Effector memory CD4-positive, alpha-beta T cell (primary cell): ENCODE results near the gene WNT10A.

Experiments used
- DNase-seq, 3 donors: peaks; one replicate each; pipeline ENCODE4 v3.0.0-alpha.2; 2020
- H3K27ac ChIP-seq: 2 replicates; pipeline ENCODE4 v1.7.0; 2013; ENCODE audit warnings: mild to moderate bottlenecking, low read length, moderate library complexity; ENCODE audit not compliant: insufficient read depth, poor library complexity, severe bottlenecking
- H3K27me3 ChIP-seq: replicated peaks from 2 replicates; pipeline ENCODE4 v1.7.0; 2013; ENCODE audit warnings: mild to moderate bottlenecking, low read length; ENCODE audit not compliant: insufficient read depth, control insufficient read depth, poor library complexity, severe bottlenecking
- H3K36me3 ChIP-seq: 2 replicates; pipeline ENCODE4 v1.7.0; 2013; ENCODE audit warnings: mild to moderate bottlenecking, low read length, moderate library complexity; ENCODE audit not compliant: control insufficient read depth, insufficient read depth
- H3K4me1 ChIP-seq: 2 replicates; pipeline ENCODE4 v1.7.0; 2013; ENCODE audit warnings: low read length, mild to moderate bottlenecking; ENCODE audit not compliant: control insufficient read depth, insufficient read depth, poor library complexity, severe bottlenecking
- H3K4me3 ChIP-seq: 2 replicates; pipeline ENCODE4 v1.7.0; 2013; ENCODE audit warnings: low read length, low read depth, mild to moderate bottlenecking; ENCODE audit not compliant: insufficient read depth, poor library complexity, severe bottlenecking
- H3K9me3 ChIP-seq: 2 replicates; pipeline ENCODE4 v1.7.0; 2013; ENCODE audit warnings: mild to moderate bottlenecking, low read length, moderate library complexity; ENCODE audit not compliant: control insufficient read depth

The WNT10A gene

DNA sequence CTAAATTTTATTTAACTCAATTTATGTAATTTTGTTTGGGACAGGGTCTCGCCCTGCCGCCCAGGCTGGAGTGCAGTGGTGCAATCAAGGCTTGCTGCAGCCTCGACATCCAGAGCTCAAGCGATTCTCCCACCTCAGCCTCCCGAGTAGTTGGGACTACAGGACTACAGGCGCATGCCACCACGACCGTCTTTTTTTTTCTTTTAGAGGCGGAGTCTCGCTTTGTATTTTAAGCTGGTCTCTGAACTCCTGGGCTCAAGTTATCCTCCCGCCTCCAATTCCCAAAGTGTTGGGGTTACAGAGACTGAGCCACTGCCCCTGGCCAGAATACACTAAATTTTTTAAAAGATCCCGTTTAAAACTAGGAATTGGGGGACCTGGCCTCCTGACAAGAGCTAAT is 18.5 kb downstream of the WNT10A start:
- peaks cover 42% of the 10 kb centered on the region for H3K4me1 ChIP-seq
- no peaks in the 10 kb centered on the region for H3K9me3 ChIP-seq
- H3K27ac ChIP-seq: no peak overlapping the region
- no peak for DNase-seq
- peaks cover 7% of the 10 kb centered on the region for H3K27me3 ChIP-seq
- no peak overlapping the region for H3K4me3 ChIP-seq
- H3K36me3 ChIP-seq: no peaks in the 10 kb centered on the region

DNA sequence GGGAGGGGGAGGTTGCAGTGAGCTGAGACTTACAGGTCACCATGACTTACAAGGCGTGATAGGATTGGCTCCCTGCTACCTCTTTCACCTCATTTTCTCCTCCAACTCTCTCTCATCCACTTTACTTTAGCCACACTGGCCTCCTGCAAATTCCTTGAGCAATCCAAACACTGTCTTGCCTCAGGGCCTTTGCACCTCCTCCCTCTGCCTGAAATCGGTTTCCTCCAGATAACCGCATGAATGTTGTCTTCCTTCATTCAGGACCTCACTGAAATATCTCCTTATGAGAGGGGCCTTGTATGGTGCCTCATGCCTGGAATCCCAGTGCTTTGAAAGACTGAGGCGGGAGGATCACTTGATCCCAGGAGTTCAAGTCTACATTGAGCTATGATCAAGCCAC is 21.8 kb downstream of the WNT10A start:
- Histone ChIP-seq H3K9me3 (no peaks in the 10 kb centered on the region), H3K4me3 (no peak overlapping the region), H3K4me1 (peaks cover 14% of the 10 kb centered on the region), H3K36me3 (no peaks in the 10 kb centered on the region), H3K27ac (no peak overlapping the region), H3K27me3 (peaks cover 7% of the 10 kb centered on the region)
- no peak for DNase-seq

DNA sequence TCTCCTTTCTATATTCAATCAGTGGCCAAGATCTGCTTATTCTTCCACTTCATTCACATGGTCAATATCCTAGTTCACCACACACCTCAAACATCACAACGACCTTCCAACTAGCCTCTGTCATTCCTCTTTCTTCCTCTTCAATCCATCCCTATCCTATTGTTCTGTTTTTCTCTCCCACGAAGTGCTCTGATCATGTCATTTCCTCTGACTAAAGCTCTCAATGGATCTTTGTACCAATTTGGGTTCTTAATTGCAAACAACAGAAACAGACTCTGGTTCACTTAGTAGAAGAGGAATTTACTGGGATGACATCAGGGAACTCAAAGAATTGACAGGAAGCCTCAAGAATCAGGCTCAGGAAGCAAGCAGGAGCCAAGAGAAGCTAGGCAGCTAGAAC is 23.5 kb downstream of the WNT10A start:
- peaks cover 7% of the 10 kb centered on the region for H3K27me3 ChIP-seq
- no peak overlapping the region for H3K27ac ChIP-seq
- no peak for DNase-seq
- no peak overlapping the region for H3K4me3 ChIP-seq
- no peaks in the 10 kb centered on the region for H3K36me3 ChIP-seq
- H3K4me1 ChIP-seq: peaks cover 5% of the 10 kb centered on the region
- no peaks in the 10 kb centered on the region for H3K9me3 ChIP-seq

DNA sequence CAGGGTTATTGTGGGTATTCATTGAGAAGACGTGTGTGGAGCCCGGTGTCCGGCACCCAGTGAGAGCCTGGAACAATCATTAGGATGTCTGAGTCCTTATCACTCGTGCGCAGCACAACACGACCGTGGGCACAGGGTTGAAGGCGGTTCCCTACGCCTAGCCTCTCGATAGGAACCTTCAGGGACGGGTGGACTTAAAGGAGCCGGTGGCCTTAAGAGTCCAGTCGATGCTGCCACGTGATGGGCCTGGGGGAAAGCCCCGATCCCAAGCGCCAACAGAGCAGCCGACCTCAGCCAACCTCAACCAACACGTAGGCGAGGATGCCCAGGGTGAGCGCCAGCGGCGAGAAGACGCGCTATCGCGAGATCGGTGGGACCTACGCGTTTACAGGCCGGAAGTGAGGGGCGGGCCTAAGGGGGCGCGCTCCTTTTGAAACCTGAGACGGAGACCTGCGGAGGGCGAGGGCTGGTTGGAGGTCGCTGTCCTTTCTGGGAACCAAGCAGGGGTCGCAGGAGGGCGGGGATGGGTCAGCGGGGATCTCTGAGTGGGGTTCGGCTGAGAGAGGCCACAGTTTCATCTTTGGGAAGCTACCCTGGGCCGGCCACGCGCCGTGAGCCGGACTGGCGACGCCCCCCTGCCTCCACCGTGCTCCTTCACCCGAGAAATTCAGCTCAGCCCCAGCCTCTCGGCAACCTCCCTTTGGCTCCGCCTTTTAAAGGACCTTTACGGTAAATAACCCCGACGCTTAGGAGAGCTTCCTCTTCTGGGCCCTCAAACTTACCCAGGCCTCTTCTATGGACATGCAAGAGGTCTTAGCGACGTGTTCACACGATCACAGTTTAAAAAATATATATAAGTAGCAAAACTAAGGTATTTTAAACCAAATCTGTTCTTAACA is 28.3 kb downstream of the WNT10A start:
- H3K4me1 ChIP-seq: peaks cover 5% of the 10 kb centered on the region
- H3K4me3 ChIP-seq: peak overlapping the region; percentile 55
- no peaks in the 10 kb centered on the region for H3K36me3 ChIP-seq
- H3K27me3 ChIP-seq: no peaks in the 10 kb centered on the region
- H3K27ac ChIP-seq: peak overlapping the region; percentile 1
- DNase-seq: peak; percentile 72 to 87 (median 76)
- no peaks in the 10 kb centered on the region for H3K9me3 ChIP-seq

DNA sequence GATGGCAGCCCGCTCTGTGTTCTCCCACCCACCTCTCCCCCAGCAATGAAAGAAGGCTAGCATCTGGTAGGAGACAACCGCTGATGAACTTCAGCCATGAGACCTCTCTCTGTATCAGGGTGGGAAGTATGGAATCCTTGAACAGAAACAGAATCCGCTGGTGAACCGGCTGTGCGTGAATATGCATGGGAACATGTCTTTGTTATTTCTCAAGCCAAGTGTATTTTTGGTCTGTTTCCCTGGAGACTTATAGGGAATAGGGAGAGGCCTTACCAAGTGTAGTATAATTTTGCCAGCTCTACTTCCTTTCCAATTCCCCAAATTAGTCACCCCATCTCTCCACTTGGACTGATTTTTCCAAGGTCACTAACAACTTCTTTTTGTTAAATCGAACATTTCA is 30.1 kb downstream of the WNT10A start:
- Histone ChIP-seq H3K9me3 (no peaks in the 10 kb centered on the region), H3K4me1 (peaks cover 5% of the 10 kb centered on the region), H3K36me3 (no peaks in the 10 kb centered on the region), H3K27me3 (no peaks in the 10 kb centered on the region), H3K27ac (no peak overlapping the region), H3K4me3 (no peak overlapping the region)
- DNase-seq: no peak

DNA sequence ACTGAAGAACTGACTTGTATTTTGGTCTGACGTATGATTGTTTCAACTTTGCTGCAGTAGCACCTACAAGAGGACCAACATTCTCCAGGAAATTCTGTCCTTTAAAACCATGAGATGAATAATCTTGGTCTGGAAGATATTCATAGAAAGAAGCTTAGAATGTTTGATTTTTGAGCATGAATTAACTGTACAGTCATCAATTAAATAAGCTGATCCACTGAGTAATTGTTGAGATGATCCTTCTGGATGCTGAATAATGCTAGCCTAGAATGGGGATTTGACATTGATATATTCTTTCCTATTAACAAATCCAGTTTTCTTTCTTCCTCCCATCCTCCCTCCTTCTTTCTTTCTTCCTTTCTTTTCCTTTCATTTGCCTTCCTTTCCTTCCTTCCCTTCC is 39.9 kb downstream of the WNT10A start:
- Histone ChIP-seq H3K4me1 (no peaks in the 10 kb centered on the region), H3K36me3 (no peaks in the 10 kb centered on the region), H3K27me3 (peaks cover 4% of the 10 kb centered on the region), H3K4me3 (no peak overlapping the region), H3K27ac (no peak overlapping the region), H3K9me3 (no peaks in the 10 kb centered on the region)
- no peak for DNase-seq

DNA sequence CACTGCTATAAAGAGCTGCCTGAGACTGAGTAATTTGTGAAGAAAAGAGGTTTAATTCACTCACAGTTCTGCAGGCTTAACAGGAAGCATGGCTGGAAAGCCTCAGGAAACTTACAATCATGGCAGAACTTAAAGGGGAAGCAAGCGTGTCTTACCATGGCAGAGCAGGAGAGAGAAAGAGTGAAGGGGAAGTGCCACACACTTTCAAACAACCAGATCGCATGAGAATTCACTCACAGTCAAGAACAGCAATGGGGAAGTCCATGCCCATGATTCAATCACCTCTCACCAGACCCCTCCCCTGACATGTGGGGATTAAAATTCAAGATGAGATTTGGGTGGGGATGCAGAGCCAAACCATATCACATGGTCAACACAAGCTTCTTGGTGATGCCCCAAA is 44.1 kb downstream of the WNT10A start:
- Histone ChIP-seq H3K4me1 (no peaks in the 10 kb centered on the region), H3K27me3 (peaks cover 4% of the 10 kb centered on the region), H3K9me3 (no peaks in the 10 kb centered on the region), H3K36me3 (no peaks in the 10 kb centered on the region), H3K27ac (no peak overlapping the region), H3K4me3 (no peak overlapping the region)
- no peak for DNase-seq

DNA sequence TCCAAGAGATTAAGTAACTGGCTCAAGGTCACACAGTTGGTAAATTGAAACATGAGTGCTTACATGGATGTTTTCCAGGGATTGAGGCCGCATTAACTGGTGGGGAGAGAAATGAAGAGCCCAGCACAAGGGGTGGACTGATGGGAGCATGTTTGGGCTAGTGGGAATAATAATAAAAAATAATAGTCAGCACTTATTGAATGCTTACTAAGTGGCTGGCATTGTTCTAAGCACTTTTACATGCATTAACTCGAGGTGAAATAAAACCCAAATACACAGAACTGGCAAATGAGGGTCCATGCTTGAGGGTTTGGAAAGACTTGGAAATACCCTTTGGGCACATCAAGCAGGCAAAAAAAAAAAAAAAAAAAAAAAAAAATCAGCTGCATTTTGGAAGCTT is 44.8 kb downstream of the WNT10A start:
- H3K27me3 ChIP-seq: no peaks in the 10 kb centered on the region
- no peaks in the 10 kb centered on the region for H3K36me3 ChIP-seq
- no peak overlapping the region for H3K4me3 ChIP-seq
- H3K4me1 ChIP-seq: no peaks in the 10 kb centered on the region
- H3K9me3 ChIP-seq: no peaks in the 10 kb centered on the region
- H3K27ac ChIP-seq: no peak overlapping the region
- no peak for DNase-seq

DNA sequence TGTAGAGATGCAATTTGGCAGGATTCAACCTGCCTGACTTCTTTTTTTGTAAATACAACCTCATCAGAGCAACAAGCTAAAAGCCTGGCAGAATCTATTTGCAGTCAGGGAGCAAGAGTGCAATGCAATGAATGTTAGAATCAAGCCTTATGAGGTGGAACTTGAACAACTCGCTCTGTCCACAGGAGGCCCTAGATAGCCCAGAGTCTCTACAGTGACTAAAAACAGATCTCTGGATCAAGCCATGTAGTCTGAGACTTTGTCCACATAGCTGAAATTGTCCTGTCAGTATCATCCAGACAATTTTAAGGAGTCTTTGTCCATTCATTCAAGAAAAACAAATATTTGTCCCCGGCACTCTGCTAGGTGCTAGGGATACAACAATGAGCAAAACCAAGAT is 46.8 kb downstream of the WNT10A start:
- H3K4me1 ChIP-seq: no peaks in the 10 kb centered on the region
- no peak for DNase-seq
- H3K27ac ChIP-seq: no peak overlapping the region
- no peaks in the 10 kb centered on the region for H3K9me3 ChIP-seq
- H3K27me3 ChIP-seq: no peaks in the 10 kb centered on the region
- no peak overlapping the region for H3K4me3 ChIP-seq
- no peaks in the 10 kb centered on the region for H3K36me3 ChIP-seq

DNA sequence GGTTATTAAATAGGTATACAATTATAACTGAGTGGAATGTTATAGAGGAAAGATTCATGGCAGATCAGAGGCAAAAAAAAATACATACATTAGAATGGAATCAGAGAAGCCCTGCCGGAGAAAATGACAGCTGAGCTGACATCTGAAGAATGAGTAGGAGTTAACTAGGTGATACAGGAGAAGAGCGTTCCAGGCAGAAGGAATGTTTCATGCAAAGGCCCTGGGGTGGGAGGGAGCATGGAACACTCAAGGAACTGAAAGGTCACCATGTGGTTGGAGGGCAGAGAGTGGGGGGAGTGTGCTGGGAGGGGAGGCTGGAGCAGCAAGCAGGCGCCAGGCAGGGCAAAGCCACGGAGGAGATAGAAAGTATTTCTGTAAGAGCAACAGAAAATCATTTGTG is 47.2 kb downstream of the WNT10A start:
- Histone ChIP-seq H3K4me1 (no peaks in the 10 kb centered on the region), H3K36me3 (no peaks in the 10 kb centered on the region), H3K27me3 (no peaks in the 10 kb centered on the region), H3K9me3 (no peaks in the 10 kb centered on the region), H3K4me3 (no peak overlapping the region), H3K27ac (no peak overlapping the region)
- DNase-seq: no peak
